HG03064 (cell line): ENCODE measurements around the gene FOCAD.
A peak's percentile ranks its signal among the peaks of the same experiment; 100 is the strongest.
"Not testable (repeated sequence)": the region's sequence is repeated elsewhere in the genome, so short reads cannot be mapped to it uniquely, and the experiment has no call there.

Experiments
- ATAC-seq: cut with Tn5 transposase; IDR thresholded peaks from one replicate; pipeline ENCODE4 v1.9.1; 2021; ENCODE audit warnings: low read depth; ENCODE audit not compliant: unreplicated experiment

FOCAD gene

GRCh38 chr9:20944507-20944906 lies 260.4 kb downstream of the FOCAD start:
- no peak for ATAC-seq

GRCh38 chr9:20945269-20945668 lies 261.2 kb downstream of the FOCAD start:
- no peak for ATAC-seq

GRCh38 chr9:20945856-20946255 lies 261.8 kb downstream of the FOCAD start:
- no peak for ATAC-seq

- ATAC-seq, result no peak
These were observed 264.6 kb downstream of the FOCAD start for GRCh38 chr9:20948703-20949102.

- no peak for ATAC-seq
These were observed 266.6 kb downstream of the FOCAD start for GRCh38 chr9:20950707-20951106.

DNA sequence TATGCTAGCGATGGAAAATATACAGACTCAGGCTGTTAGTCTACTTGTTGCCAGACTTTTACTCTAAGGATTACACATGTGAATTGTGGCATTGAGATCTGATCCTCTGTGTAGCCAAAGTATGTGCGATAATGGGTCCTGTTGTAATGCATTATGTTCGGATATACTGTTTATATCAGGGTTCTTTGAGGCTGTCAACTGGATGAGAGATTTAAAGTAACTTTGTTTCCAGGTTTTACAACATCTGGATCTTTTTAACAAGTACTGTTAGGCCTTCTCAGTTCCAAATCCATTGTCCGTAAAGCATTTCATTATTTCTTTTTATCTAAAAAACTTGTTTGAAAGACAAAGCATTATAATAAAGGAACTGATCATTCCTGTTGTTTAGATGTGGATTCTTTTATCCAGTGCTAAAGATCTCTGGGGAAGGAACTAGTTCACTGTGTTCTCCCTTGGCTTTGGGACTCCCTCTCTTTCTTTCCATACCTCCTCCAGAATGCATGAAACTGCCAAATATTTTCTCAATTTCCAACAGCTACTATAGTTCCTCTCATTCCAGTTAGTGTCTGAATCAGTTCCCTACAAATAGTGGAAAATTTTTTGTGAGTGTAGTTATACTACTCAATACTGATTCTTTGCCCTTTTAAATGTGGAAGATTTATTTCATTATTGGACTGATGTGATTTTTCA lies 278.6 kb downstream of the FOCAD start:
- ATAC-seq, result no peak

- no peak for ATAC-seq
These were observed 288.6 kb downstream of the FOCAD start for GRCh38 chr9:20972684-20973083.

GRCh38 chr9:20973246-20973947 lies 289.3 kb downstream of the FOCAD start:
- ATAC-seq, result not testable (repeated sequence)

DNA sequence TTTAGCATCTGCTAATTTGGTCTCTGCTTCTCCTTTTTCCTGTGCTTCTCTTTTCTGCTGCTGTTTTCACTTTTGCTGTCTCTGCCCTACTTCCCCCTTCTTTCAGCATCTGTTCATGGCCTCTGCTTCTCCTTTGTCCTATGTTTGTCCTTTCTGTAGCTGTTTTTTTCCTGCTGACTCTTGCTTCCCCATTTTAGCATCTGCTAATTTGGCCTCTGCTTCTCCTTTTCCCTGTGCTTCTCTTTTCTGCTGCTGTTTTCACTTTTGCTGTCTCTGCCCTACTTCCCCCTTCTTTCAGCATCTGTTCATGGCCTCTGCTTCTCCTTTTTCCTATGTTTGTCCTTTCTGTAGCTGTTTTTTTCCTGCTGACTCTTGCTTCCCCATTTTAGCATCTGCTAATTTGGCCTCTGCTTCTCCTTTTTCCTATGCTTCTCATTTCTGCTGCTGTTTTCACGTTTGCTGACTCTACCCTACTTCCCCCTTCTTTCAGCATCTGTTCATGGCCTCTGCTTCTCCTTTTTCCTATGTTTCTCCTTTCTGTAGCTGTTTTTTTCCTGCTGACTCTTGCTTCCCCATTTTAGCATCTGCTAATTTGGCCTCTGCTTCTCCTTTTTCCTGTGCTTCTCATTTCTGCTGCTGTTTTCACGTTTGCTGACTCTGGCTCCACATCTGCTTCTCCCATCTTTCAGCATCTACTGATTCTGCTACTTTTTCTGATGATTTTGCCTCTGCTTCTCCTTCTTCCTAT lies 290.3 kb downstream of the FOCAD start:
- not testable (repeated sequence) for ATAC-seq

DNA sequence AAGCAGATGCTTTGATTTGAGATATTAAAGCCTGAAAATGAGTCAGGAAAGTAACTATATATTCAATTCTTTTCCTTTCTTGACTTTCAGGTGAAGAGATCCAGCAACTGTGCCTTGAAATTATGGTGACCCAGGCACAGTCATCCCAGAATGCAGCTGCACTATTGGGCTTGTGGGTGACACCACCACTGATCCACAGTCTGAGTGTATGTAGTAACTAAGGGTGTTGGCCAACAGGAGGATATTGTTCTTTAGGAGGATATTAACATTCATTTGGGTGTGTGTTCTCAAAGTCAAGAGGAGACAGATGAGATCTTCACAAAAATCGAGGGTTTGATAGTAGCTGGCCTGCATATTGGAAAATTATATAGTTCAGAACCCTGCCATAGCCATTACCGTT lies 294.2 kb downstream of the FOCAD start:
- ATAC-seq, result no peak

DNA sequence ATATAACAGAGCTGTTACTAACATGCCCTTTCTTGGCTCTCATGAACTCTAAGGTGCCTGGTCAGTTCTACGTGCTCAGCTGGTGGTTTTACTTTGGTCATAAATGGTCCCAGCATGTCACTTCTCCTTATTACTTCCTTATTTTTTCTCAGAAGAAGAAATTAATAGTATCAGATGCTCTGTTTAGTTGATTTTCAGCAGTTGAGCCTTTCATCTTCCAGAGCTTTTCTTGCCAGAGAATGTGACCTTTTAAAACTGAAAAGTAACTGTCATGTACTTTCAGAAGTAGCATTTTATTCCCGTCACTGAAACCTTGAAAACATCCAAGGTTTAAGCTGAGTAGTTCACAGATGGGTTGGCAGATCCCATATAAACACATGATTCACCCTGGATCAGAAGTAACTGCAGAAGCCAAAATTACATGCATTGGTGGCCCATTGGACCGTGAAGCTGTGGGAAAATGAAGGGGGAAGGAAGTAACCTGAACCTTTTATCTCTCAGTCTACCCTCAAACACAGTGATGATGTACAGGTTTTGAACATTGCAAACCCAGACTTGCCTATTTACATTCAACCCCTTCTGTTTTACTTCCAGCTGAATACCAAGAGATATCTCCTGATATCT lies 296.9 kb downstream of the FOCAD start:
- ATAC-seq, result peak; percentile 68

GRCh38 chr9:20981486-20981885 lies 297.4 kb downstream of the FOCAD start:
- no peak for ATAC-seq

DNA sequence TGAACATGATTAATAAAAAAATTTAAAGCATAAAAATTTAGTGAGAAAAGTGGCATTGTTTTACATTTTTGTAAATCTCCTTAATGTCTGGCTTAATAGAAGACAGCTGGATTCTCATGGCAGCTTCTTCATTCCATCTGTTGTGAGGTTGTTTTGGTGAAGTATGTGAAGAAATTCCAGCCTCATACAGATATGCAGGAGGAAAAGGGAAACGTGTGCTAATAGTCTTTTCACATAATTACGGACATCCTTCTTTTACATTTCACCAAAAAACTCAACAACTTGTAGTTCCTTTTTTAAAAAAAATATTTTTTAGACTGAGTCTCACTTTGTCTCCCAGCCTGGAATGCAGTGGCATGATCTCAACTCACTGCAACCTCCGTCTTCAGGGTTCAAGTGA lies 300.4 kb downstream of the FOCAD start:
- no peak for ATAC-seq

GRCh38 chr9:20985851-20986600 lies 302.0 kb downstream of the FOCAD start:
- no peak for ATAC-seq

GRCh38 chr9:20987521-20987920 lies 303.5 kb downstream of the FOCAD start:
- no peak for ATAC-seq

DNA sequence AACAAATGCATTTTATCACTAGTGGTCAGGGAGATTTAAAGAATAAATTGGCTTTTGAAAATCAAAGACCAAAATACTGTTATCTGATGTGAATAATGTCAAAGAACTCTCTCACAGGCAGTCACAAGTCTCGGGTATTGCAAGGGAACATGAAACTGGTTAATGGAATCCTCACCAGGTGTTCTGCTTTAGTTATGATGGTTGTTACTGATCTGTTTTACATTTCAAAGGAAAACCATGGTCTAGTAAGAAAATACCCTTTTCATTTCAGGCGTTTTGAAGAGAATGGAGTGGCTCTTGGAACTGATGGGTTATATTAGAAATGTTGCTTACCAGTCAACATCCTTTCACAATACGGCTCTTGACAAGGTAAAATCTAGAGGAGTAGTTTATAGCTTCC lies 304.0 kb downstream of the FOCAD start:
- no peak for ATAC-seq

DNA sequence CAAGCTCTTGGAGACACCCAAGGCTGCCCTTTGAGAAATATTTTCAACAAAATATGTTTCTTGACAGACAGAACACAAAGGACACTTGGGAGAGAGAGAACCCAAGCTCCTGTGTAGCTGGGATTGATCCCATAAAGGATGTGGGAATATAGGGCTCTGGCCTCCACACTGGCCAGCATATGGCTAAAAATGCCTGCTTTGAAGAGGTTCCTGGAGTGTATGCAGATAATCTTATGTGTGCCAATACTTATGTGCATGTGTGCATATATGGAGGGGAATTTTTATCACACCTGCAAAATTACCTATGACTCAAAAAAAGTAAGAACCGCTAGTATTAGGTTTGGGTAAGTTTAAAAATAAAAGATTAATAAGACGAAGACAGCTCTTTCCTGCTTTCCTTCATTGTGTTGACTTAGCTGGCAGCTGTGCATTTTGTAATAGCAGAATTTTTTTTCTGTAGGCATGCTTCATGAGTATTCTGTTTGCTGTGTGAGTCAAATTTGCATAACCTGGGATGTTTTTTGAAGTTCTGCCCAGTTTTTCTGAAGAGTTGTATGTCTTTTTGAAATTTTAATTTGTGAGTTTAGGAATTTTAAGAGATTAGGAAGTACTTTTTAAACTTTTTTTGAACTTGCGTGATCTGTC lies 304.7 kb downstream of the FOCAD start:
- ATAC-seq, result no peak

- no peak for ATAC-seq
These were observed 305.9 kb downstream of the FOCAD start for GRCh38 chr9:20989923-20990341.

- no peak for ATAC-seq
These were observed 306.8 kb downstream of the FOCAD start for GRCh38 chr9:20990867-20991266.

- no peak for ATAC-seq
These were observed 310.4 kb downstream of the FOCAD start for GRCh38 chr9:20994486-20994885.
